ENCODE data around the gene TMEM117.

- TF ChIP-seq ZNF565 (CRISPR knock-in tag; conservative IDR thresholded peaks at IDR 0.05; ENCODE audit: low read depth) (no peak), ARNTL (CRISPR knock-in tag; IDR thresholded peaks at IDR 0.05; ENCODE audit: borderline replicate concordance, low read depth) (no peak), ESRRG (CRISPR knock-in tag; IDR thresholded peaks at IDR 0.05) (no peak)
Observed at GRCh38 chr12:43861015-43861839, 25.3 kb downstream of the TMEM117 start.

Measured in SK-N-SH treated with all-trans-retinoic acid at 6 μM for 48 hours (cell line).